HG03457 (cell line): ENCODE data around the gene HDAC11.
"Not testable (repeated sequence)": the region's sequence is repeated elsewhere in the genome, so short reads cannot be mapped to it uniquely, and the experiment has no call there.

ENCODE experiments used
- ATAC-seq: cut with Tn5 transposase; IDR thresholded peaks from one replicate; pipeline ENCODE4 v1.9.1; 2021; ENCODE audit warnings: moderate number of reproducible peaks; ENCODE audit not compliant: unreplicated experiment

The HDAC11 gene

DNA sequence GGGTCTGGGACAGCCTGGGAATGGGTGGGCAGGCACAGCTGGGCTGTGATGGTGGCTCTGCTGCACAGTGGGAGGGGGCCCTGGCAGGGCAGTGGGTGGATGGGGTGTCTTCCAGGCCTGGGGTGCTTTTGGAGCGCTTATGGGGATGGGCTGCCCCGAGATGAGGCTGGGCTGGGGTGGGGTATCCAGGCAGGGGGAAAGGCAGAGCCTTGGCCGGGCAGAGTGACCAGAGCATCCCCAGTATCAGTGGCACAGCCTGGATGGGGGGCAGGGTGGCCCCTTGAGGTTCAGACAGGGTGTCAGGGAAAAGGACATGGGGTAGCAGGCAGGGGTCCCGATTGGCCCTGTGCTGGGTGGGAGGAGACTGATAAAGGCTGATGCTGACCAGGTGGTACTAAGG, 26.6 kb downstream of the HDAC11 start:
- no peak for ATAC-seq

DNA sequence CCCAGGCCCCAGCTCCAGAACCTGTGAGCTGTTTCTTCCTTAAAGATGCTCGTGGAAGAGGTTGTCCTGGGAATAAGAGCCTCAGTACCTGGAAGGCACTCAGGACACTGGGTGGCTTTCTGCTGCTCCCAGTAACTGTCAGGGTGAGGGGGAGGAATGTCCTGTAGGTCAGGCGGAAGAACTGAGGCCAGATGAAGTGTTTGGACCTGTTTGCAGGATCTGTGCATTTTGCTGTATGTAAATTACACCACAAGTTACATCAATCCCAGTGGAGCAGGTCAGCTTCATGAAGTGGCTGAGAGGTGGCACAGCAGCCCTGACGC, 27.1 kb downstream of the HDAC11 start:
- ATAC-seq, result no peak

- ATAC-seq, result no peak
Measured at GRCh38 chr3:13507570-13508339, 27.6 kb downstream of the HDAC11 start.

GRCh38 chr3:13508496-13508895, 28.4 kb downstream of the HDAC11 start:
- no peak for ATAC-seq

DNA sequence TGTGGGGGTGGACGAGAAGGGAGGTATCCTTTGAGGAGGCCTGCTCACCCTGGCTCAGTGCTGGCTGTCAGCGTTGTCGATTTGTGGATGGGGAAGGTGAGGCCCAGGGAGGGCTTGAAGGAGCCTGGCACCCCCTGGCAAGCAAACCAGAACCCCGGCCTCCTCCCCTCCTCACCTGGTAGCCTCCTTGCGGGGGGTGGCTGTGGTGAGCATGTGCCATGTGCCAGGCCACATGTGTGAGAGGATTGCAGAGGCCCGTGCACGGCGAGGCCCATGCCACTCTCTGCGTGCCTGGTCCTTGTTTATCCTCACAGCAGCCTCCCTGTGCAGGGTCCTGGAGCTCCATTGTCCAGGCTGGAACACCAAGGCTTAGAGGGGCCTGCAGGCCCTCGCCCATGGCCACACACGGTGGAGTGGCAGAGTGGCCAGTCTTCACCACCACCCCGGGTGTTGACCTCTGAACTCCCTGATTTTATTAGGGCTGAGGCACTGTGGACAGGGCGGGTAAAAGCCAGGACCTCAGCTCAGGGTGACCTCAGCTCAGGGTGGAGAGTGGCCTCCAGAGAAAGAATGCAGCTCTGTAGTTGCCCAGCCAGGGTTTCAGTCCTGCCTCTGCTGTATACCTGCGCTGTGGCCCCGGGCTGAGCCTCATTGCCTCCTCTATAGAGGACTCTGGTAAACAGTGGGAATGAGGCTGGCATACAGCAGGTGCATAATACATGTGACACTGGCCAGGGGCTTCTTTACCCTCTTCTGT, 29.1 kb downstream of the HDAC11 start:
- ATAC-seq, result no peak

DNA sequence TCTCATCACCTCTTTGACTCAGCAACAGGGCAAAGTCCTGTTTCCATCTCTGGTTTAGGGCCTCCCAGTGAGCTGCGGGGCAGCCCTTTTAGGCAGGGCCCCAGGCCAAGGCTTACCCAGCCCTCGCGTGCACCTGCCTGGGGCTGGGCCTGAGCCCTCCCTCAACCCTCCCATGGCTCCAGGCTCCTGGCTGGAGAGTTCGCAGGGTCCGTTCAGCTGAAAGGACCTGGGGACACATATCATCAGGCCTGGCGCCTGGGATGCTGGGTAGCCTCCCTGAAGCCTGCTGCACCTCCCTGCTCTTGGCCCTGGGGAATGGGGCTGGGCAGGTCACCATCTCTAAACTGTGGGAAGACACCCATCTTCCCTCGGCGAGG, 29.7 kb downstream of the HDAC11 start:
- no peak for ATAC-seq

GRCh38 chr3:13512451-13512850, 32.3 kb downstream of the HDAC11 start:
- ATAC-seq, result no peak

DNA sequence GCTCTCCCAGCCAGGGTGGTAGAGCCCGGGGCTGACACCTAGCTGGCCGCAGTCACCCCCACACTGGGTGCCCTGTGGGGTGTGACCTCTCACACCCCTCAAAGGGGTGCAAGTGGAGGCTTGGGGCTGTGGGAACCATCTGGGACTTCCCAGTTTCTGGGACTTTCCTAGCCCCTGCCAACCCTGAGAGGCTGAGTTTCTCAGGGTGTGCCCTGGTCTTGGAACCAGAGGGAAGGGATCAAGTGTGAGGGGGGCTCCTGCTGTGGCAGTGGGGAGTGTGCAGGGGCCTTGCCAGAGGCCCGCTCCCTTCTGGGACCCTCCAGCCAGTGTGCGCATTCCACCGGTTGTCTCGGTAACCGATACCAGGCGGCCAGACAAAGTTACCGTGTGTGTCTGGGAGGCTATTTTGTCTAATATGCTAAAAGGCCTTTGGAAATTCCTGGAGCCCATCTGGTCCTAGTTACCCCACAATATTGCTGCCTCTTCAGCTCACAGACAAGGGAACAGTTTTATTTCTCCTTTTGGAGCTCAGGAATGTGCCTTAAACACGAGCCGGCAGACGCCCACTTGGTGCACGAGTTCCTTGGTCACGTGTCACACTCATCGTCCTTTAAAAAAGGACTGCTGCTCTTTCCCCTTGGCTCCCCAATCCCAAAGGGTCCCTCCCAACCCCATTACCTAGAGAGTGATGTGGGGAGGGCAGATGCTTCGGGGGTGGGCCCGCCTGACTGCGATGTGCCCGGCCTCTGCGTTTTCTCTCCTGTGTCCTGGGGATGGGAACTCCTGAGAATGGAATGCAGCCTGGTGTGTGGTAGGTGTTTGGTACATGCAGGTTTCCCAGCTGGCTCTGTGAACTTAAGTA, 33.2 kb downstream of the HDAC11 start:
- ATAC-seq, result no peak

DNA sequence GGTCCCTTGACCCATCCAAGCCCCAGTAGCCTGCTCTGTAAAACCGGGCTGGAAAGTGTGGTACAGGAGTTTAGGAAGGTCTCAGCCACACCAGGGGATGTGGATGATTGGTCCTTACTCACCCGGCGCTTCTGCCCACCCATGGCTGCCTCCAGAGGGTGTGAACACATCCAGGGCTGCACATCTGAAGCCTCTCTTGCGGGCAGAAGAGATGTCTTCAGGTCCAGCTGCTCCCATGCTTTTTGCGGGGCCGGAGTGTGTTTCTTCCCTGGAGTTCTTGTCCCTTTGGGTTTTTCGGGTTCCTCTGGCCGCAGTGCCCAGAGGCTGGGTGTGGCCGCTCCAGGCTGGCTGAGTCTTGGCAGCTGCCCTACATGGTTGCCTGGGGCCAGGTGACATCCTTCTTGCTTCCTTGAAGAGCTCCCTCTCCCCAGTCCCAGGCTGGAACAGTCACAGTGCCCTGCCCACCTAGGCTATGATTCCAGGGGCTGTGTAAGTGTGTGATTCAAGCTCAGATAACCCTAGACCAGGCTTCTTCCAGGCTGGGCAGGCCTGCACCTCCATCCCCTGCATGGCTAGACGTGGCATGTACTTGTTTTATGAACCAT, 33.9 kb downstream of the HDAC11 start:
- no peak for ATAC-seq

DNA sequence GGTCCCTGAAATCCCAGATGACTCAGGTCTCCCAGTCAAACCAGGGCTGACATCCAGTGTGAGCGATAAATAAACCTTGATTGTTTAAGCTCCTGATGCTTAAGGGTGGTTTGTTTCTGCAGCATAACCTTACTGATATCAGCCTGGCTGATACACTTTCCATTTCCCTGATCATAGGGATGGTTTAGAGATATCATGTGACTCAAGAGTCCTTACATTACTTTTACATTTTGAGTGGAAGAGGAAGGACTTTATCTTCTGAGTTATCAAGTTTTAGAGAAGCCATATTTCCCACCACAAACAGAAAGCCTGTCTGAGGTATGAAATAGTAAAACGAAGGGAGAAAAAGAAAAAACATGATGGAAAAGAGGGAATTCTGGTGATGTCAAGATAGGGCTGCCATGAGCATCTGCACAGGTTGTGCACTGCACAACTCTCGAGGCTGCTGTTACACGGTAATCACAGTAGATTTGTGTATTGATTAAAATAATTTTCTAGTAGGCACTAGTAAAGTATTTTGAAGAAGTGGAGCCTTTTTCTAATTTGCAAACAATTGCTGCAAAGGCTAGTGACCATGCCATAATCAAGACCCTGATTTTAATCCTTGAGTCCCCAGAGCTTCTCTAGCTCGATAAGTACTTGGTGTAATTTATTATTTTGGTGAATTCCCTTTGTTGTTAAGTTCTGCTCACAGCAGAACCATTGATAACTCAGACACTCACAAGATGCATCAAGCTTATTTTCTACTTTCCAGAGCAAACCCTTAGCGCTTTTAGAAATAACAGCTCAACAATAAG, 34.7 kb downstream of the HDAC11 start:
- no peak for ATAC-seq

DNA sequence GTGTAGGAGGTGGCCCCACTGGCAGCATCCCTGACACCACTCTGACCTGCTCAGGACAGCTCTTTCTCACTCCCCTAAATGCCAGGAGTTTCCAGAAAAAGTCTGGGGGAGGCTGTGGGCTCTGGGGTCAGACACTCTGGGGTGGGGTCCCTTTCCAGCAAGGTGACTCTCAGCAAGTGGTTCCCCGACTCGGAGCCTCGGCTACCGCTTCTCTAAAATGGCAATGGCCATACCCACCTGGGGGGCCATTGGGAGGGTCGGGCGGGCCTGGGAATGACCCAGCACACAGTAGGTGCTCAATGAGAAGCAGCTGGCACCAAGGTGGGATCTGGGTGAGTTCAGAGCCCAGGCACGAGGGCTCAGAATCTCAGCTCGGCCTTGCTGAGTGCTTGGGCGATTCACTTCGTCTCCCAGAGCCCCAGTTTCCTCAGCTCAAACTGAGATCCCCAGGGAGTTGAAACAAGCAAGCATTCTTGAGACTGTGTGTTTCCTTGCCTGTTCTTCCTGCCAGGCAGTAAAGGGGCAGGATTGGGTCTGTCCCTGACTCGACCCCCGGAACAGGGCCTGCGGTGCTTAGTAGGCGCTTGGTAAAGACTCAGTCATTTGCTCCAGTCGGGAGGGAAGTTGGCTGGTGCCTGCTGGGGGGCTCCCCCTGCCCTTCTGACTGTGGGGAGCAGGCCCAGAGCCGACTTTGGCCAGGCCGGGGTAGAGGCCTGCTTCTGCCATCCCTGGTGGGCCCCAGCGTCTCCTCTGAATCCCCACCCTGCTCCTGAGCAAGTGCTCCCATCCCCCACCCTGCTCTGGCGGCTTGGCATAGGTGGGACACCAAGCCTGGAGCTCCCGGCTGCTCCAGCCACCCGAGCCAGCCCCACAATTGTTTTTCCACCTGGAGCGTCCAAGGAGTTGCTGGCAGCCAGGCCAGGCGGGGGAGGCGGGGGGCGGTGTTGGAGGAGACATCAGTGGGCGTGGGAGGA, 36.0 kb downstream of the HDAC11 start:
- ATAC-seq, result no peak

DNA sequence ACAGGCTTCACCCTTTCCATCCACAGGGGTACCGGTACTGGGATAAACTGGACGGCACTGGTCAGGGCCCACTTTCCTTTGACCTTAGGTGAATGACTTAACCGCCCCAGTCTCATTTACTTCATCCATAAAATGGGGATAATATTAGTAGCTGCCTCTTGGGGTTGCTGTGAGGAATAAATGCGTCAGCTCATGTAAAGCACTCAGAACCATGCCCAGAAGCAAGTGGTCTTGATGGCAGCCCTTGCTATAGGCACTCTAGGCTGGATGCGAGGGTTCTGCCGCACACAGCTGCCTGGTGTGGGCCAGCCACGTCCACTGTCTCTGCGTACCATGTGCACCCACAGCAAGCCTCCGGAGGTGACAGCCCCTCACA, 36.6 kb downstream of the HDAC11 start:
- no peak for ATAC-seq

DNA sequence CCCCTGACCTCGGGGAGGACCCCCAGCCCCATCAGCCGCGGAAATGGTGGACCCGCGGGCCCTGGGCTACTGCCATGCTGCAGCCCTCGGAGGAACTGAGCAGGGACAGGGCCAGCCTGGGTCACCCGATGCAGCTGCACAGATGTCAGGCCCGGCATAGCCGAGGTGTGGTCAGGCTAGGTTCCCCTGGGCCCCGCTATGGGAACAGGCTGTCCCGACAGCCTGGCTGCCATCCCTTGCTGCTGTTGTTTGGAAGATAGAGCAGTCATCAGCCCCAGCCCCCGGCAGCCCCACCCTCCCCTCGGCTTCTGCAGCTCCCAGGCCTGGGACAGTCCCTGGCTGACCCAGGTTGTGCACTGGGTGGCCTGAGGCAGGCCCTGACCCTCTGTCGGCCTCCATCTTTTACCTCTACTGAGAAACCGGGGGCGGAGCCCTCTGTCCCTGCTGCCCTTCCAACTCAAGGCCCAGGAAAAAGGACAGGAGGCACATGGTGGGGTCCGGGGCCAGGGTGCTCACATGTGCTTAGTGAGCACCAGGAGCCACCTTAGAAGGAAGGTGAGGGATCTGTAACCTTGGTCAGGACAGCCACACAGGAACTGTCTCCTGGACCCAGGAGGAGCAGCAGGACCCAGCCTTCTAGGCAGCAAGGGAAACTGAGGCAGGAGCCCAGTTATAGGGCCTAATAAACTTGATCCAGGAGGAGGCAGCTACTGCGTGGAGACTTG, 37.3 kb downstream of the HDAC11 start:
- ATAC-seq, result no peak

DNA sequence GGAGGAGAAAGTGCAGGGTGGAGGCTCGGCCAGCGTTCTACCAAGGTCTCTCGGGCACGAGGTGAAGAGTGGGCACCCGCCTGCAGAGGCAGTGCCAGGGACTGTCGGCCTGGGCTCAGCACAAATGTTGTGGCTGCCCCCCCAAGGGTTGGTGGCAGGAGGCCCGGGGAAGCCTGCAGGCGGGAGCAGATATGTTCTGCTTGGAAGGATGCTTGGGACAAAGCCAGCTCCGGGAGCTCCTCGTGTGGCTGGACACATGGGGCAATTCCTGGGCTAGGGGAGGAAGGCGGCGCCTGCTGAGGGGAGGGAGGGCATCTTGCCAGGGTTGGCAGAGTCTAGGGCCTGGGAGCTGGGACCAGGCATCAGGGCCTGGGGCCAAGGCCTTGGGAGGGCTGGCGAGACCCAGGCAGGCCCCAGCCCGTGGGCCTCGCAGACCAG, 38.4 kb downstream of the HDAC11 start:
- ATAC-seq, result no peak

GRCh38 chr3:13519006-13519791, 39.1 kb downstream of the HDAC11 start:
- ATAC-seq, result no peak

GRCh38 chr3:13520326-13520880, 40.3 kb downstream of the HDAC11 start:
- ATAC-seq, result no peak

DNA sequence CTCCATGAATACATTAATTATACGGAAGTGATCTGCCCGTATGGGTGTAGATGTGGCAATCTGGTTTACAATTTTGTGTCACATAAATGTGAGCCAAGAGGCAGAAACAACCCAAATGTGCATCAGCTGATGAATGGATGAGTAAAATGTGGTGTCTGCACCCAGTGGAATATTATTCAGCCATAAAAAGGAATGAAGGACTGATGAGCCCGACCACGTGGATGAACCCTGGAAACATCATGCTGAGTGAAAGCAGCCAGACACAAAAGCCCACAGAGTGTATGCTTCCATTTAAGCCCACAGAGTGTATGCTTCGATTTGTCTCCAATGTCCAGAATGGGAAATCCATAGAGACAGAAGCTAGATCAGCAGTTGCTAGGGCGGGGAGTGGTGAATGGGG, 41.2 kb downstream of the HDAC11 start:
- ATAC-seq, result no peak

DNA sequence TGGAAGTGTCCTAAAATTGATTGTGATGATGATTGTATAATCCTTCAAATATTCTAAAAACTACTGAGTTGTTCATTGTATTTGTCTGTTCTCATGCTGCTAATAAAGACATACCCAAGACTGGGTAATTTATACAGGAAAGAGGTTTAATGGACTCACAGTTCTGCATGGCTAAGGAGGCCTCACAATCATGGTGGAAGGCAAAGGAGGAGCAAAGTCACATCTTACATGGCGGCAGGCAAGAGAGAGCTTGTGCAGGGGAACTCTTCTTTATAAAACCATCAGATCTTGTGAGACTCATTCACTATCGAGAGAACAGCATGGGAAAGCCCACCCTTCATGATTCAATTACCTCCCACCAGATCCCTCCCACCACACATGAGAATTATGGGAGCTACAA, 41.6 kb downstream of the HDAC11 start:
- ATAC-seq, result not testable (repeated sequence)
